Central memory CD8-positive, alpha-beta T cell (primary cell): ENCODE results near the gene ITPKC.
A peak's percentile ranks its signal among the peaks of the same experiment; 100 is the strongest.
"Not testable (repeated sequence)": the region's sequence is repeated elsewhere in the genome, so short reads cannot be mapped to it uniquely, and the experiment has no call there.

ENCODE experiments used
- ATAC-seq: fragments of 150-1000 bp; cut with Tn5 transposase; replicated peaks from 2 replicates; pipeline ENCODE4 v1.10.0; 2022; ENCODE audit warnings: mild to moderate bottlenecking, moderate FRiP score, moderate number of reproducible peaks; ENCODE audit not compliant: poor library complexity, severe bottlenecking; ENCODE audit errors: extremely low read depth
- DNase-seq, 2 donors: peaks; one replicate each; pipeline ENCODE4 v3.0.0; 2021; ENCODE audit warnings: low spot score in 2 of 2
- H3K27ac Mint-ChIP-seq: one replicate; pipeline ENCODE4 v1.8.0; 2022; ENCODE audit warnings: low read depth, mild to moderate bottlenecking, moderate library complexity, mixed read lengths
- H3K27me3 Mint-ChIP-seq: one replicate; pipeline ENCODE4 v1.8.0; 2022; ENCODE audit warnings: mixed read lengths
- H3K36me3 Mint-ChIP-seq: one replicate; pipeline ENCODE4 v1.8.0; 2022; ENCODE audit warnings: mild to moderate bottlenecking, moderate library complexity, mixed read lengths; ENCODE audit not compliant: insufficient read depth
- H3K4me1 Mint-ChIP-seq: one replicate; pipeline ENCODE4 v1.8.0; 2022; ENCODE audit warnings: mixed read lengths
- H3K4me3 Mint-ChIP-seq: one replicate; pipeline ENCODE4 v1.8.0; 2022; ENCODE audit warnings: mild to moderate bottlenecking, moderate library complexity, mixed read lengths
- H3K9me3 Mint-ChIP-seq: one replicate; pipeline ENCODE4 v1.8.0; 2022; ENCODE audit warnings: mixed read lengths

ITPKC gene

GRCh38 chr19:40775632-40776022 is 58.7 kb downstream of the ITPKC start:
- H3K27me3 Mint-ChIP-seq: no peaks in the 10 kb centered on the region
- no peak for ATAC-seq
- H3K9me3 Mint-ChIP-seq: no peaks in the 10 kb centered on the region
- H3K4me1 Mint-ChIP-seq: peaks cover 42% of the 10 kb centered on the region
- H3K4me3 Mint-ChIP-seq: no peak overlapping the region
- H3K27ac Mint-ChIP-seq: no peak overlapping the region
- H3K36me3 Mint-ChIP-seq: peaks cover 18% of the 10 kb centered on the region
- no peak for DNase-seq

- peak overlapping the region; percentile 94 for H3K27ac Mint-ChIP-seq
- peaks cover 40% of the 10 kb centered on the region for H3K4me1 Mint-ChIP-seq
- H3K4me3 Mint-ChIP-seq: no peak overlapping the region
- H3K36me3 Mint-ChIP-seq: peaks cover 21% of the 10 kb centered on the region
- ATAC-seq (no peak), DNase-seq (no peak)
- no peaks in the 10 kb centered on the region for H3K9me3 Mint-ChIP-seq
- H3K27me3 Mint-ChIP-seq: no peaks in the 10 kb centered on the region
Measured at GRCh38 chr19:40776364-40776763, 59.5 kb downstream of the ITPKC start.

DNA sequence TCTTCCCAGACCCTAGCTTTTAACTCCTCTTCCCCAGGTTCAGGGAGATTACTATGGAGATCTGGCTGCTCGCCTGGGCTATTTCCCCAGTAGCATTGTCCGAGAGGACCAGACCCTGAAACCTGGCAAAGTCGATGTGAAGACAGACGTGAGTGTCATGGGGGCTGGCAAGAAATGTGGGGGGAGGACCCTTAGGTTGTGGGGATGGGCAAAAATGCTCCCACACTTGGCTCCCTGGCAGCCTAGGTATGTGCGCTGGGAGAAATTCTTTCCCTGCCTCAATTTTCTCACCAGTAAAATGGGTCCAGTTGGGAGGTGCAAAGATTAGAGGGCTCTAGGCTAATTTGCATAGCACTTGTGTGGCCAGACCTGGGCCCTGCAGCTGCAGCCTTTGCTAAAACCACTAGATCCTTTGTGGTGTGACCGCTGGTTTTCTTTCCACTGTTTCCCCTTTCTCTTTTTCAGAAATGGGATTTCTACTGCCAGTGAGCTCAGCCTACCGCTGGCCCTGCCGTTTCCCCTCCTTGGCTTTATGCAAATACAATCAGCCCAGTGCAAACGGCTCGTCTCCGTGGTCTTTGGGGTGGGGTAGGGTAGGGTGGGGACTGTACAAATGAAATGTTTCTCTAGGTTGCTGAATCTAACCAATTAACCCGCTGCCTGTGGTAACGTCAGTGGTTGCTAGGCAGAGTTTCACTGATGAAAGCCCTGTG is 60.2 kb downstream of the ITPKC start:
- peaks cover 22% of the 10 kb centered on the region for H3K36me3 Mint-ChIP-seq
- H3K4me3 Mint-ChIP-seq: peak overlapping the region; percentile 91
- no peaks in the 10 kb centered on the region for H3K27me3 Mint-ChIP-seq
- peaks cover 40% of the 10 kb centered on the region for H3K4me1 Mint-ChIP-seq
- ATAC-seq (peak; percentile 84), DNase-seq (peak; percentile 79 to 90)
- no peaks in the 10 kb centered on the region for H3K9me3 Mint-ChIP-seq
- peak overlapping the region; percentile 94 for H3K27ac Mint-ChIP-seq

DNA sequence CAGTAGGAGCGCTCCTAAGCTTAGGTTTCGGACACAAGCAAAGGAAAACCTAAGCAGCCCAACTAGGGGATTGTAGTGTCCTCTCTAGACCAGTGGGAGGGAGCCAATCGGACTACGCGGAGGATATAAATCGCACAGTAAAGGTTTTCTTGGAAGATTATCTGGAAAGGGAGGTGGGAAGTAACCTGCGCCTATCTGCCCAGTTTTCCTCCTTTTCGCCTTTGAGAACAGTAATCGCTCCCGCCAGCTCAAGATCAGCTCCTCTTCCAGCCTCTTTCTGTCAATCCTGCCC is 60.7 kb downstream of the ITPKC start:
- peak overlapping the region; percentile 91 for H3K4me3 Mint-ChIP-seq
- no peaks in the 10 kb centered on the region for H3K27me3 Mint-ChIP-seq
- no peaks in the 10 kb centered on the region for H3K9me3 Mint-ChIP-seq
- peaks cover 24% of the 10 kb centered on the region for H3K36me3 Mint-ChIP-seq
- peak overlapping the region; percentile 94 for H3K27ac Mint-ChIP-seq
- peaks cover 40% of the 10 kb centered on the region for H3K4me1 Mint-ChIP-seq
- DNase-seq (no peak), ATAC-seq (no peak)

DNA sequence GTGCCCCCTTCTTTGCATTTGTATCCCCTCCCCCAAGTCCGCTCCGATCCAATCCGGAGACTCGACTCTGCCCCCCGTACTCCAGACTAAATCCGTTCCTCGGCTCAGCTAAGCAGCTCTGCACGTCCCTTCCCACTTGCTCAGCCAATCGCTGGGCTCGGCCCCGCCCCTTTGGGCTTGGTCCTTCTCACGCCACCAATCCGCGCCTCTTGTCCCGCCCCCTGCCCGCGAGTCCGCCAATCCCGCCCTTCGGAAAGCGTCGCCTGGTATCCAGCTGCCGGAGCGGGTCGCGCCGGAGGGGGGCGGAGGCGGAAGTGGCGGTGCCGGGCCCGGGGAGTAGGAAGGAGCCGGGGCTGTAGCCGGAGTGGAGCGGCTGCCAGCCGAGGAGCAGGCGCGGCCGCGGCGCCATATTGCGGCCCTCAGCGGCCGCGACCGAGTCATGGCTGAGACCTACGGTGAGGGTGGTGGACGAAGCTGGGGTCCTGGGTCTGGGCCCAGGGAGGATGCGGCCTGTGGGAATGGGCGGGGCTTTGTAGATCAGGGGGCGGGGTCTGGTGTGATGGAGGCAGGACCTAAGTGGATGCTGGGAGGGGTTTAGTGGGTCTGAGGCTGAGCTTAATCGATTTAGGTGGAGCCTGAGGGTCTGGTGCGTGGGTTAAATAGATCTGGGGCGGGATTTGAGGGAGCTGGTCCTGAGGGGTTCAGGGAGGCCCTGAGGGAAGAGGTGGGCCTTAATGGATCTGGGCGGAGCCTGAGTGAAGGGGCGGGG is 61.2 kb downstream of the ITPKC start, which contains the start of gene RAB4B:
Gene RAB4B, plus strand, starts transcription at position 311 of the 769 bp plus-strand sequence. Its CDS starts 129 bp downstream, at position 440.
- DNase-seq (peak; percentile 99 to 100), ATAC-seq (peak; percentile 83)
- Mint-ChIP-seq H3K4me3 (peak within 1 kb of the TSS; percentile 91), H3K27ac (peak within 1 kb of the TSS; percentile 94), H3K9me3 (no peaks in the 10 kb centered on the region), H3K4me1 (peaks cover 41% of the 10 kb centered on the region), H3K36me3 (peaks cover 24% of the 10 kb centered on the region), H3K27me3 (no peaks in the 10 kb centered on the region)

- peak overlapping the region; percentile 94 for H3K27ac Mint-ChIP-seq
- ATAC-seq (no peak), DNase-seq (no peak)
- peak overlapping the region; percentile 91 for H3K4me3 Mint-ChIP-seq
- peaks cover 46% of the 10 kb centered on the region for H3K4me1 Mint-ChIP-seq
- H3K36me3 Mint-ChIP-seq: peaks cover 24% of the 10 kb centered on the region
- no peaks in the 10 kb centered on the region for H3K9me3 Mint-ChIP-seq
- H3K27me3 Mint-ChIP-seq: no peaks in the 10 kb centered on the region
Measured at GRCh38 chr19:40778706-40779284, 61.9 kb downstream of the ITPKC start.

GRCh38 chr19:40780582-40780981 is 63.7 kb downstream of the ITPKC start:
- ATAC-seq (no peak), DNase-seq (no peak)
- Mint-ChIP-seq H3K4me1 (peaks cover 46% of the 10 kb centered on the region), H3K4me3 (no peak overlapping the region), H3K36me3 (peaks cover 30% of the 10 kb centered on the region), H3K27ac (peak overlapping the region; percentile 76), H3K9me3 (no peaks in the 10 kb centered on the region), H3K27me3 (no peaks in the 10 kb centered on the region)

- Mint-ChIP-seq H3K9me3 (no peaks in the 10 kb centered on the region), H3K4me1 (peaks cover 46% of the 10 kb centered on the region), H3K27me3 (no peaks in the 10 kb centered on the region), H3K4me3 (no peak overlapping the region), H3K27ac (peak overlapping the region; percentile 76), H3K36me3 (peaks cover 31% of the 10 kb centered on the region)
- DNase-seq: no peak
- ATAC-seq: no peak
Measured at GRCh38 chr19:40781140-40781539, 64.2 kb downstream of the ITPKC start.

DNA sequence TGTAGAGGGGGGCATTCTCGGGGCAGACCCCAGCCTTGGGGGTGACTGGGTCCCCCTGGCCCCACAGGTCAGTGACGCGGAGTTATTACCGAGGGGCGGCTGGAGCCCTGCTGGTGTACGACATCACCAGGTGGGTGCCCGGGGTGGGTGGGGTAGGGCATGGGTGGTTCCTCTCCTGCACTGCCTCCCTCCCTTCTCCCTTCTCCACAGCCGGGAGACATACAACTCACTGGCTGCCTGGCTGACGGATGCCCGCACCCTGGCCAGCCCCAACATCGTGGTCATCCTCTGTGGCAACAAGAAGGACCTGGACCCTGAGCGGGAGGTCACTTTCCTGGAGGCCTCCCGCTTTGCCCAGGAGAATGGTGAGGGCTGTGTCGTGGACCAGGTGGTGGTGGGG is 66.8 kb downstream of the ITPKC start:
- DNase-seq: no peak
- no peaks in the 10 kb centered on the region for H3K27me3 Mint-ChIP-seq
- peak overlapping the region; percentile 52 for H3K27ac Mint-ChIP-seq
- no peaks in the 10 kb centered on the region for H3K9me3 Mint-ChIP-seq
- H3K4me3 Mint-ChIP-seq: no peak overlapping the region
- no peak for ATAC-seq
- H3K36me3 Mint-ChIP-seq: peaks cover 31% of the 10 kb centered on the region
- H3K4me1 Mint-ChIP-seq: peaks cover 24% of the 10 kb centered on the region

GRCh38 chr19:40784146-40784545 is 67.2 kb downstream of the ITPKC start:
- H3K27me3 Mint-ChIP-seq, H3K9me3 Mint-ChIP-seq, DNase-seq, H3K27ac Mint-ChIP-seq, H3K4me3 Mint-ChIP-seq, ATAC-seq: not testable (repeated sequence)
- Mint-ChIP-seq H3K36me3 (peaks cover 33% of the 10 kb centered on the region), H3K4me1 (peaks cover 20% of the 10 kb centered on the region)

GRCh38 chr19:40785526-40785925 is 68.6 kb downstream of the ITPKC start:
- no peak overlapping the region for H3K27ac Mint-ChIP-seq
- H3K36me3 Mint-ChIP-seq: peaks cover 37% of the 10 kb centered on the region

DNA sequence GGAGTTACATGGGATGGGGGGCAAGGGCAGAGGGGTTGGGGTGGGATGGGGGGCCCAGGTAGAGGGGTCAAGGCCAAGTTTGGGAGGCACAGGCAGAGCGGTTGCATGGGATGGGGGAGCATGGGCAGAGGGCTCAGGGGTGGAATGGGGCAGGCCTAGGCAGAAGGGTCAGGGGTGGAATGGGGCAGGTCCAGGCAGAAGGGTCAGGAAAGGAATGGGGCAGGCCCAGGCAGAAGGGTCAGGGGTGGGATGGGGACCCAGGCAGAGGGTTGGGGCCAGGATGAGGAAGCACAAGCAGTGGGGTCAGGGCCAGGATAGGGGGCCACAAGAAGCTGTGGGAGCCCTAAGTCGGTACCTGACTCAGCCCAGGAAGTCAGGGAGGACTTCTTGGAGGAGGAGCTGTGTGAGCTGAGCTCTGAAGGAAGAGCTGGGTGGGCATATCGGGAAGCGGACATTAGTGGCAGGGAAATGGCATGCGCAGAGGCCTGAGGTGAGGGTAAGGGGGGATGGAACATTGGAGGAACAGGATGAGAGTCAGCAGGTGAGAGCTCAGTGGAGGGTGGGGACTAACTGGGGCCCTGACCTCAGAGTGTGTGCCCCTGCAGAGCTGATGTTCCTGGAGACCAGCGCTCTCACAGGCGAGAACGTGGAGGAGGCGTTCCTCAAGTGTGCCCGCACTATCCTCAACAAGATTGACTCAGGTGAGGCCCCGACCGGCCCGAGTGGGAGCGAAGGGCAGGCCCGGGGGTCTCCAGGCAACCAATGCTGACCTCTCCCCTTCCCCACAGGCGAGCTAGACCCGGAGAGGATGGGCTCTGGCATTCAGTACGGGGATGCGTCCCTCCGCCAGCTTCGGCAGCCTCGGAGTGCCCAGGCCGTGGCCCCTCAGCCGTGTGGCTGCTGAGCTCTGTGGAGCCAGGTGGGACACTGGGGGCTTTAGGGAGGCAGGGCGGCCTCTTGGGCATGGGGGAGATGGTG is 69.4 kb downstream of the ITPKC start:
- H3K4me3 Mint-ChIP-seq: no peak overlapping the region
- H3K4me1 Mint-ChIP-seq: peaks cover 16% of the 10 kb centered on the region
- ATAC-seq: no peak
- no peak overlapping the region for H3K27ac Mint-ChIP-seq
- H3K36me3 Mint-ChIP-seq: peaks cover 39% of the 10 kb centered on the region
- H3K9me3 Mint-ChIP-seq: no peaks in the 10 kb centered on the region
- no peak for DNase-seq
- no peaks in the 10 kb centered on the region for H3K27me3 Mint-ChIP-seq

More at GRCh38 chr19:40785526-40785925, 68.6 kb downstream of the ITPKC start:
- Mint-ChIP-seq H3K4me3 (no peak overlapping the region), H3K4me1 (peaks cover 17% of the 10 kb centered on the region), H3K9me3 (no peaks in the 10 kb centered on the region), H3K27me3 (no peaks in the 10 kb centered on the region)
- ATAC-seq (no peak), DNase-seq (no peak)
